ENCODE data around the gene JAKMIP1.
"Not testable (repeated sequence)": the region's sequence is repeated elsewhere in the genome, so short reads cannot be mapped to it uniquely, and the experiment has no call there.

GRCh38 chr4:6141021-6141420, 59.3 kb downstream of the JAKMIP1 start:
- not testable (repeated sequence) for TF ChIP-seq CTCF, POLR2A (IDR thresholded peaks at IDR 0.05)
